GM10266 (cell line): ENCODE results near the gene SPPL2B.

Source experiments
- DNase-seq: peaks from one replicate; pipeline ENCODE4 v3.0.0; 2012; ENCODE audit errors: extremely low spot score
- CTCF ChIP-seq: IDR thresholded peaks from 2 replicates; pipeline ENCODE4 v1.5.1; 2012; ENCODE audit warnings: mild to moderate bottlenecking, low read depth; ENCODE audit not compliant: control insufficient read depth, insufficient read depth; ENCODE audit errors: missing control alignments

The SPPL2B gene

GRCh38 chr19:2286402-2287140 is 41.9 kb upstream of the SPPL2B start:
- no peak for DNase-seq
- TF ChIP-seq CTCF: no peak

- no peak for TF ChIP-seq CTCF
- no peak for DNase-seq
These were observed 40.7 kb upstream of the SPPL2B start for GRCh38 chr19:2287585-2288337.

- no peak for TF ChIP-seq CTCF
- DNase-seq: no peak
These were observed 40.1 kb upstream of the SPPL2B start for GRCh38 chr19:2288338-2288817.

GRCh38 chr19:2288818-2289713 is 39.4 kb upstream of the SPPL2B start:
- no peak for DNase-seq
- no peak for TF ChIP-seq CTCF

GRCh38 chr19:2289714-2290435 is 38.6 kb upstream of the SPPL2B start:
- peak; percentile 89 for DNase-seq
- no peak for TF ChIP-seq CTCF

- DNase-seq: peak; percentile 67
- no peak for TF ChIP-seq CTCF
These were observed 37.9 kb upstream of the SPPL2B start for GRCh38 chr19:2290441-2291184.
